Measurements from ENCODE around the gene C9orf72.
"Not testable (repeated sequence)": the region's sequence is repeated elsewhere in the genome, so short reads cannot be mapped to it uniquely, and the experiment has no call there.

Gene C9orf72

GRCh38 chr9:27572918-27573633 is at the start of gene C9orf72:
Gene C9orf72, minus strand, starts transcription at chr9:27573481. Its CDS starts 6,361 bp downstream, at chr9:27567120.
- DNase-seq, result peak; percentile 88

GRCh38 chr9:27622693-27623340 is 49.5 kb upstream of the C9orf72 start:
- no peak for DNase-seq

- DNase-seq, result no peak
These were observed 46.5 kb upstream of the C9orf72 start for GRCh38 chr9:27619743-27620142.

- DNase-seq, result no peak
These were observed 44.8 kb upstream of the C9orf72 start for GRCh38 chr9:27618066-27618465.

- DNase-seq, result no peak
These were observed 41.3 kb upstream of the C9orf72 start for GRCh38 chr9:27614551-27614950.

GRCh38 chr9:27612036-27612435 is 38.8 kb upstream of the C9orf72 start:
- not testable (repeated sequence) for DNase-seq

GRCh38 chr9:27610622-27611021 is 37.3 kb upstream of the C9orf72 start:
- DNase-seq, result no peak

- DNase-seq, result no peak
These were observed 29.7 kb upstream of the C9orf72 start for GRCh38 chr9:27602954-27603353.

- DNase-seq, result no peak
These were observed 29.0 kb upstream of the C9orf72 start for GRCh38 chr9:27602142-27602861.

GRCh38 chr9:27601396-27601795 is 28.1 kb upstream of the C9orf72 start:
- DNase-seq, result no peak

GRCh38 chr9:27600256-27600655 is 27.0 kb upstream of the C9orf72 start:
- DNase-seq, result no peak

- no peak for DNase-seq
These were observed 26.6 kb upstream of the C9orf72 start for GRCh38 chr9:27599870-27600238.

GRCh38 chr9:27599102-27599869 is 26.0 kb upstream of the C9orf72 start:
- DNase-seq, result no peak

- no peak for DNase-seq
These were observed 22.5 kb upstream of the C9orf72 start for GRCh38 chr9:27595733-27596132.

- DNase-seq, result no peak
These were observed 18.4 kb upstream of the C9orf72 start for GRCh38 chr9:27591672-27592071.

GRCh38 chr9:27591093-27591492 is 17.8 kb upstream of the C9orf72 start:
- no peak for DNase-seq

GRCh38 chr9:27590651-27591050 is 17.4 kb upstream of the C9orf72 start:
- no peak for DNase-seq

GRCh38 chr9:27589462-27589861 is 16.2 kb upstream of the C9orf72 start:
- DNase-seq, result no peak

GRCh38 chr9:27586304-27586703 is 13.0 kb upstream of the C9orf72 start:
- DNase-seq, result no peak

- DNase-seq, result no peak
These were observed 11.7 kb upstream of the C9orf72 start for GRCh38 chr9:27584931-27585330.

- DNase-seq, result no peak
These were observed 9.5 kb upstream of the C9orf72 start for GRCh38 chr9:27582794-27583193.

GRCh38 chr9:27581826-27582225 is 8.5 kb upstream of the C9orf72 start:
- DNase-seq, result no peak

Data from stimulated activated CD4-positive, alpha-beta T cell treated with anti-CD3 and anti-CD28 coated beads, Interleukin-4, amount 100 ng/mL, for 1 hour (primary cell).